ENCODE results near the gene BLTP1. TPM values are rescaled to one million over a fixed set of nuclear protein-coding genes. Genes with fewer than 3 reads are reported as not detected.
"Not testable (repeated sequence)": the region's sequence is repeated elsewhere in the genome, so short reads cannot be mapped to it uniquely, and the experiment has no call there.

BLTP1 gene, protein sequence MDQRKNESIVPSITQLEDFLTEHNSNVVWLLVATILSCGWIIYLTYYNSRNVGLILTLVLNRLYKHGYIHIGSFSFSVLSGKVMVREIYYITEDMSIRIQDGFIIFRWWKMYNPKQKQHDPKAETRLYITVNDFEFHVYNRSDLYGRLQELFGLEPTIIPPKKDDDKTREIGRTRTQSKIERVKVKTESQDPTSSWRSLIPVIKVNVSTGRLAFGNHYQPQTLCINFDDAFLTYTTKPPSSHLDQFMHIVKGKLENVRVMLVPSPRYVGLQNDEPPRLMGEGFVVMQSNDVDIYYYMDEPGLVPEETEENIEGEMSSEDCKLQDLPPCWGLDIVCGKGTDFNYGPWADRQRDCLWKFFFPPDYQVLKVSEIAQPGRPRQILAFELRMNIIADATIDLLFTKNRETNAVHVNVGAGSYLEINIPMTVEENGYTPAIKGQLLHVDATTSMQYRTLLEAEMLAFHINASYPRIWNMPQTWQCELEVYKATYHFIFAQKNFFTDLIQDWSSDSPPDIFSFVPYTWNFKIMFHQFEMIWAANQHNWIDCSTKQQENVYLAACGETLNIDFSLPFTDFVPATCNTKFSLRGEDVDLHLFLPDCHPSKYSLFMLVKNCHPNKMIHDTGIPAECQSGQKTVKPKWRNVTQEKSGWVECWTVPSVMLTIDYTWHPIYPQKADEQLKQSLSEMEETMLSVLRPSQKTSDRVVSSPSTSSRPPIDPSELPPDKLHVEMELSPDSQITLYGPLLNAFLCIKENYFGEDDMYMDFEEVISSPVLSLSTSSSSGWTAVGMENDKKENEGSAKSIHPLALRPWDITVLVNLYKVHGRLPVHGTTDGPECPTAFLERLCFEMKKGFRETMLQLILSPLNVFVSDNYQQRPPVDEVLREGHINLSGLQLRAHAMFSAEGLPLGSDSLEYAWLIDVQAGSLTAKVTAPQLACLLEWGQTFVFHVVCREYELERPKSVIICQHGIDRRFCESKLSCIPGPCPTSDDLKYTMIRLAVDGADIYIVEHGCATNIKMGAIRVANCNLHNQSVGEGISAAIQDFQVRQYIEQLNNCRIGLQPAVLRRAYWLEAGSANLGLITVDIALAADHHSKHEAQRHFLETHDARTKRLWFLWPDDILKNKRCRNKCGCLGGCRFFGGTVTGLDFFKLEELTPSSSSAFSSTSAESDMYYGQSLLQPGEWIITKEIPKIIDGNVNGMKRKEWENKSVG (N-terminal part only)
- total RNA-seq = 10 to 100 TPM; 37.2 to 77.1 (median 42.5) TPM

DNA sequence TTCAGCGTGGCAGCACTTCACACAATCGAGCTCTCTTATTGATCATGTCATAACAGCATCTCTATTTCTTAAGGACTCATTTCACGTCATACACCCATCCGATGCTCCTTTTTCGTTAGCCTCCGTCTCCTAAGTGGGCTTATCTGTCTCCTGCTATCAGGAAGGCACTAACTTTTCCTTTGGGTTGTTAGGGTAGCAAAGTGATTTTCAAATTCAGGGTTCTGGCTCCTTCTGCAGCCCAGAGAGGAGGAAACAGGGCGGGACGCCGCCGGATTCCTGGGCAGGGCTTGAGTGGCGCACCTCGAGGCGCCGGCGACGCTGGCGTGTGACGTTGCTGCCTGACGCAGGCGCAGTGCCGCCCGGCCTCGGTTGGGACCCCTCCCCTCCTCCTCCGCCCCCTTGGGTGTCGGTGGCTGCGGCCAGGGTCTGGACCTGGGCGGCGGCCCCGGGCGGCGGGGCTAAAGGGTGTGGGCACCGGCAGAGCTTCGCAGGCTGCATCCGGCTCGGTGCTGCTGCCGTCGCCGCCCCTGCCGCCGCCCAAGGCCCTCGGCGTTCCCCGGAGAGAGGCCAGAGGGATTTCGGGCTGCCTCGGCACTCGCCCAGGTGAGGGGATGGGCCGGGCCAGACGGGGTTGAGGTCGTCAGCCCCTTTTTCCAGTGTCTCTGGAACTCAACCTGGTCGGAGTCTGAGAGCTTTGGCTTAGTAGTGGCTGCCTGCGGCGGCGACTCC is at the start of gene BLTP1:
Gene BLTP1 (plus strand): TSS at position 350 of the 729 bp plus-strand sequence. CDS start 18,317 bp downstream, outside the sequence.
- peak within 1 kb of the TSS; percentile 84 to 97 (median 94) for H3K27ac ChIP-seq
- peaks cover 0 to 8% of the 10 kb centered on the region in 2 donors for H3K36me3 ChIP-seq
- ATAC-seq (peak; percentile 89 to 93), DNase-seq (peak; percentile 71 to 76)
- H3K9me3 ChIP-seq = no peaks in the 10 kb centered on the region
- H3K27me3 ChIP-seq = no peaks in the 10 kb centered on the region
- in situ Hi-C loops (cut with MboI; ENCODE audit: low sequenced_read_pairs in 4 of 4) (loop anchor here in 1 of 4 donors (25.0 kb wide), 1 partner anchor 340 kb away; the partner anchor contains the start of genes CCNA2 and EXOSC9), intact Hi-C loops (cut with DNase I; ENCODE audit: low total_unique reads) (loop anchor here (1.0 kb wide), 1 partner anchor 202 kb away; no protein-coding TSS in a partner anchor)
- peaks cover 21 to 24% of the 10 kb centered on the region in 2 donors for H3K4me1 ChIP-seq
- H3K4me3 ChIP-seq = peak within 1 kb of the TSS; percentile 85 to 99 (median 94)
- TF ChIP-seq, protein P1, sequence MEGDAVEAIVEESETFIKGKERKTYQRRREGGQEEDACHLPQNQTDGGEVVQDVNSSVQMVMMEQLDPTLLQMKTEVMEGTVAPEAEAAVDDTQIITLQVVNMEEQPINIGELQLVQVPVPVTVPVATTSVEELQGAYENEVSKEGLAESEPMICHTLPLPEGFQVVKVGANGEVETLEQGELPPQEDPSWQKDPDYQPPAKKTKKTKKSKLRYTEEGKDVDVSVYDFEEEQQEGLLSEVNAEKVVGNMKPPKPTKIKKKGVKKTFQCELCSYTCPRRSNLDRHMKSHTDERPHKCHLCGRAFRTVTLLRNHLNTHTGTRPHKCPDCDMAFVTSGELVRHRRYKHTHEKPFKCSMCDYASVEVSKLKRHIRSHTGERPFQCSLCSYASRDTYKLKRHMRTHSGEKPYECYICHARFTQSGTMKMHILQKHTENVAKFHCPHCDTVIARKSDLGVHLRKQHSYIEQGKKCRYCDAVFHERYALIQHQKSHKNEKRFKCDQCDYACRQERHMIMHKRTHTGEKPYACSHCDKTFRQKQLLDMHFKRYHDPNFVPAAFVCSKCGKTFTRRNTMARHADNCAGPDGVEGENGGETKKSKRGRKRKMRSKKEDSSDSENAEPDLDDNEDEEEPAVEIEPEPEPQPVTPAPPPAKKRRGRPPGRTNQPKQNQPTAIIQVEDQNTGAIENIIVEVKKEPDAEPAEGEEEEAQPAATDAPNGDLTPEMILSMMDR (IDR thresholded peaks at IDR 0.05 in 4 of 5, conservative IDR thresholded peaks at IDR 0.05 in 1 of 5) = no peak
- TF ChIP-seq POLR2A (IDR thresholded peaks at IDR 0.05) = peak; percentile 32 to 40

- intact Hi-C loops (cut with DNase I; ENCODE audit: low total_unique reads) (no loop called here), in situ Hi-C loops (cut with MboI; ENCODE audit: low sequenced_read_pairs in 4 of 4) (no loop called here)
- Histone ChIP-seq H3K4me3 (no peak overlapping the region), H3K27ac (no peak overlapping the region), H3K27me3 (no peaks in the 10 kb centered on the region), H3K4me1 (no peaks in the 10 kb centered on the region), H3K9me3 (no peaks in the 10 kb centered on the region), H3K36me3 (no peaks in the 10 kb centered on the region)
- DNase-seq = no peak
- ATAC-seq = no peak
- TF ChIP-seq POLR2A (IDR thresholded peaks at IDR 0.05) = no peak
- TF ChIP-seq, protein P1 (IDR thresholded peaks at IDR 0.05 in 4 of 5, conservative IDR thresholded peaks at IDR 0.05 in 1 of 5) = no peak
Measured at GRCh38 chr4:122104184-122104583, 47.9 kb upstream of the BLTP1 start.

DNA sequence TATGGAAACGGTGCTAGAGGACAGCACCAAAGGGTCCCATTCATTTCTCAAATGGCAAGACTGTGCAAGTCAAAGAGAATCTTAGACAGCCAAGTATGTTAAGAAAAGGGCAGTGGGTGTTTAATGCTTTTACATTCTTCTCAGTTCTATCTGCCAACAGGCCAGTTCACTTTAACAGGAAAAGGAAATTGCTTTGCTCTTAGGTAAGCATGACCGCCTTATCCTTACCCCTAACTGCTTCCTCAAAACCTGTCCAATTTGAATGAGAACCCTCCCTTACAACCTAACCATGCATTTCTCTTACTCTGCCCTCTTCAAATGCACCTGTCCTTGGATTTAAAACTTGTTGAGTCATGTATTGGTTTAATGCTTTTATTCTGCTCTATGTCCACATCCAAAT is 44.5 kb upstream of the BLTP1 start:
- ATAC-seq = no peak
- no peak overlapping the region for H3K4me3 ChIP-seq

GRCh38 chr4:122110304-122110703 is 41.8 kb upstream of the BLTP1 start:
- H3K4me1 ChIP-seq; intact Hi-C loops (cut with DNase I; ENCODE audit: low total_unique reads); H3K9me3 ChIP-seq; H3K27ac ChIP-seq; H3K36me3 ChIP-seq; DNase-seq; H3K27me3 ChIP-seq; ATAC-seq; H3K4me3 ChIP-seq; in situ Hi-C loops (cut with MboI; ENCODE audit: low sequenced_read_pairs in 4 of 4): not testable (repeated sequence)

More for the DNA sequence above, 44.5 kb upstream of the BLTP1 start:
- Histone ChIP-seq H3K27ac (no peak overlapping the region), H3K36me3 (no peaks in the 10 kb centered on the region), H3K27me3 (no peaks in the 10 kb centered on the region), H3K4me1 (no peaks in the 10 kb centered on the region), H3K9me3 (no peaks in the 10 kb centered on the region)
- DNase-seq = no peak
- TF ChIP-seq POLR2A (IDR thresholded peaks at IDR 0.05) = no peak
- TF ChIP-seq, protein P1 (IDR thresholded peaks at IDR 0.05 in 4 of 5, conservative IDR thresholded peaks at IDR 0.05 in 1 of 5) = no peak
- in situ Hi-C loops (cut with MboI; ENCODE audit: low sequenced_read_pairs in 4 of 4) (no loop called here), intact Hi-C loops (cut with DNase I; ENCODE audit: low total_unique reads) (no loop called here)
